Mucosa of gallbladder (tissue), 1 donor: ENCODE results near the gene FBXL16. TPM values are rescaled to one million over a fixed set of nuclear protein-coding genes. Genes with fewer than 3 reads are reported as not detected.
"Not testable (repeated sequence)": the region's sequence is repeated elsewhere in the genome, so short reads cannot be mapped to it uniquely, and the experiment has no call there.

Experiments
- DNase-seq: peaks from one replicate; pipeline ENCODE4 v3.0.0-alpha.2; 2020; ENCODE audit warnings: low spot score
- total RNA-seq: library from RNA; stranded (reverse); gene quantifications from one replicate; pipeline ENCODE4 v1.2.1, GENCODE V29; 2021
- donor health status: DM: no; HTN: no; CAD: no.

FBXL16 gene
- total RNA-seq, 1 donor from 2014 or later, result 0.78 TPM

DNA sequence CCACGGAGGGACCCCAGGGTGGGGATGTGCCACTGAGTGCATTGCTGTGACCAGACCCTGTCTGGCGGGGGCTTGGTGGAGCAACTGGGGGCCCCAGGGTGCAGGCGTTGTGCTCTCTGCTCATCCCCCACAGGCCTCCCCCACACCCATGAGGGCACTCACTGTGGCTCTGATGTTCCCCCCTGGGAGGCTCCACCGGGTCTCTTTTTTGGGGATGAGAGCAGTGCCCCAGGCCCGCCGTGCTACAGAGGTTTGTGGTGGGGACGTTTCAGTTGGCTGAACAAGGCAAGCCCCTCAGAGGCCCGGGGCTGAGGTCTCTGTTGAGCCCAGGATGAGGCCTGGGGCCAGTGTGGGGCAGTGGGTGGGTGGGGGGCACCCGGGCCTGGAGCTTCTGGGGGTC lies 18.1 kb upstream of the FBXL16 start:
- DNase-seq, result no peak

- DNase-seq, result no peak
Measured at GRCh38 chr16:722835-723633, 17.4 kb upstream of the FBXL16 start.

- DNase-seq, result no peak
Measured at GRCh38 chr16:721765-722540, 16.4 kb upstream of the FBXL16 start.

DNA sequence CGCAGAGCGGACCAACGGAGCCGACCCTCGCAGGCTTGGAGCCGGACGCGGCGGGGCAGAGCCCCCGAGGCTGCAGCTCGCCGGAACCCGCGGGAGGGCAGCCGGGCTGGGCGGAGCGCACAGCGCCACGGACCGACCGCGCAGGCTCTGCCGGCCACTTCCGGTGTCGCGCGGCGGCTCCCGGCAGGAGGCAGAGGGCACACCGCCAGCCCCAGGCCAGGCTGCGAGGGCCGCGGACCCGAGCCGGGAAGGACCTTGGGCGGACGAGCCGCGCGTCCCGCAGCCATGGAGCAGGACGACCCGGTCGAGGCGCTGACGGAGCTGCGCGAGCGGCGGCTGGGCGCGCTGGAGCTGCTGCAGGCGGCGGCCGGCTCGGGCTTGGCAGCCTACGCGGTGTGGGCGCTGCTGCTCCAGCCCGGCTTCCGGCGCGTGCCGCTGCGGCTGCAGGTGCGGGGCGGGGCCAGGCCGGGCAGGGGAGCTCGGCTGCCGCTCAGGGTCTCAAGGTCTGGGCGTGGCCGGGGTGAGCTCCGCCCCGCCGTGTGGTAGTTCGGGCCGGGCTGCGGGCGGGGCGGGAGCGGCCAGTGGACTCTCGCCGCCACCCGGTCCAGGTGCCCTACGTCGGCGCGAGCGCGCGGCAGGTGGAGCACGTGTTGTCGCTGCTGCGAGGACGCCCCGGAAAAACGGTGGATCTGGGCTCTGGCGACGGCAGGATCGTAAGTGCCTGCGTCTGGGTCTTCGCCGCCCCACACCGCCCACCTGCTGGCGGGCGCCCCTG lies 15.6 kb upstream of the FBXL16 start, which contains the start of gene ANTKMT:
Gene ANTKMT, plus strand, starts transcription at position 157 of the 775 bp plus-strand sequence. Its CDS starts 129 bp downstream, at position 286.
- peak; percentile 72 for DNase-seq

GRCh38 chr16:720447-720989 lies 14.9 kb upstream of the FBXL16 start:
- no peak for DNase-seq

DNA sequence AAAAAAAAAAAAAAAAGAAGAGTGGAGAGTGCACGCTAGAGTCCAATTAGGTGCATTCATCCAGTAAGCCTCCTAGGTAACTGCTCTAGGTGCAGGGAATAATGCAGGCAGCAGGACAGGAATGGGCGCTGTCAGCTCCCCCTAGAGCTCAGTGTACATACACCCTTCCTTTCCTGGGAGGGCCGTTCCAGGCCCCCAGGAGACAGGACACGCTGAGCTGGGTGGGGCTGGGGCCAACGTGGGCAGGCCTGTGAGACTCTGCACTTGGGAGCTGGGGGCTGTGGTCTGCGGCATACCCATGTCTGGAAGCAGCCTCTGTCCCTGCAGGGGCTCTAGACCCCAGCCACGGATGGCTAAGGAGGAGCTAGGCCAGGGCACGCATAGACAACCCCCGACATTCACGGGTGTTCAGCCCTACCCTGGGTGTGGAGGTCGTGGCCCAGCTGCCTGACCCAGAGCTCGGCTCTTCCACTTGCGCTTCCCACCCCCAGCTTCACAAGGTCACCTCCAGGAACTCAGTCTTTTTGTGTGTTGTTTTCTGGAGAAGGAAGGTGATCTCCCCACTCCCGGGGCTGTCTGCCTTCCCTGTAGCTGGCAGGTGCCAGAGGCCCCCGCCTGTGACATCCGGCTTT lies 14.3 kb upstream of the FBXL16 start:
- no peak for DNase-seq

DNA sequence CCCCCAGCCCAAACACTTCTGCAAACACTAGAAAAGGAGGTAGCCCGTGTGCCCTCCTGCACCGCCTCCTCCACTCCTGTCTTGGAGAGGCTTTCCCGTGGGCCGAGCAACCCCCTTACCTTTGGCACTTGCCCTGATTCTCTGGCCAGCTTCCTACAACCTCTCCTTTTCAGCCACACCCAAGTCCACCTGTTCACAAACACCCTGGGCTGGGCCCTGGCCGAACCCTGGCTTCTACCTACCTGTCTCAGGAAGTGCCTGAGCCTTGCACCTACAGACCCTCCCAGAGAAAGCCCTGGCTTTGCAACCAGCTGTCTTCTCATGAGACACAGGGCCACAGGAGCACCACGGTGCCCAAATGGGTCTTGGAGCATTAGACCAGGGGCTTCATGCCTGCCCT lies 13.3 kb upstream of the FBXL16 start:
- DNase-seq, result no peak

GRCh38 chr16:718389-718788 lies 12.8 kb upstream of the FBXL16 start:
- no peak for DNase-seq

- no peak for DNase-seq
Measured at GRCh38 chr16:717450-718245, 12.0 kb upstream of the FBXL16 start.

DNA sequence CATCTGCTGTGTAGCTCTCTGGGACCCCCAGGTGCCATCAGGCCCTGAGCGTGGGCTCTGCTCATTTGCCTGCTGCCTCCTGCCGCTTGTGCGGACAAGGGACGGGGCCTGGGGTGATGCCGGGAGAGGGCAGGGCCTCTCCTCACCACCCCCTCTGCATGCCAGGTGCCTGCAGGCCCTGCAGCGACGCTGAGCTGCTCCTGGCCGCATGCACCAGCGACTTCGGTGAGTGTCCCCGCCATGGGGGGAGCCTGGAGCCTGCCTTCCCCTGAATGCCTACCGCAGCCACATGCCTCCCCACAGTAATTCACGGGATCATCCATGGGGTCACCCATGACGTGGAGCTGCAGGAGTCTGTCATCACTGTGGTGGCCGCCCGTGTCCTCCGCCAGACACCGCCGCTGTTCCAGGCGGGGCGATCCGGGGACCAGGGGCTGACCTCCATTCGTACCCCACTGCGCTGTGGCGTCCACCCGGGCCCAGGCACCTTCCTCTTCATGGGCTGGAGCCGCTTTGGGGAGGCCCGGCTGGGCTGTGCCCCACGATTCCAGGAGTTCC lies 11.2 kb upstream of the FBXL16 start:
- DNase-seq, result no peak

DNA sequence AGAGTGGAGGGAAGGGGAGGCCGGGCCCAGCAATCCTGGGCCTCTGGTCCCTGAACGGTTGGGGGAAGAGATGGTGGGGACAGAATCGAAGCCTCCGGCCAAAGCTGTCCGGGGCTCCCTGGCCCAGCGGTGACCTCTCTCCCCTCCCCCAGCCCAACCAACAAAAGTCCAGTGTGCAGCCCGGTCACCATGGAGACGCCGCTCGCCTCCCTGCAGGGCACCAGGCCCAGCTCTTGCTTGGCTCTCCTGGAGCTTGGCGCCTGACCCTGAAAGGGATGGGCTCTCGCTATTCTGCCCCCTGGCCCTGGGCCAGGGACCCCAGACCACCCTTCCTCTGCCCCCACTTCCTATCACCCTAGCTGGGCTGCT lies 10.6 kb upstream of the FBXL16 start:
- no peak for DNase-seq

- DNase-seq, result no peak
Measured at GRCh38 chr16:715477-716199, 10.0 kb upstream of the FBXL16 start.

DNA sequence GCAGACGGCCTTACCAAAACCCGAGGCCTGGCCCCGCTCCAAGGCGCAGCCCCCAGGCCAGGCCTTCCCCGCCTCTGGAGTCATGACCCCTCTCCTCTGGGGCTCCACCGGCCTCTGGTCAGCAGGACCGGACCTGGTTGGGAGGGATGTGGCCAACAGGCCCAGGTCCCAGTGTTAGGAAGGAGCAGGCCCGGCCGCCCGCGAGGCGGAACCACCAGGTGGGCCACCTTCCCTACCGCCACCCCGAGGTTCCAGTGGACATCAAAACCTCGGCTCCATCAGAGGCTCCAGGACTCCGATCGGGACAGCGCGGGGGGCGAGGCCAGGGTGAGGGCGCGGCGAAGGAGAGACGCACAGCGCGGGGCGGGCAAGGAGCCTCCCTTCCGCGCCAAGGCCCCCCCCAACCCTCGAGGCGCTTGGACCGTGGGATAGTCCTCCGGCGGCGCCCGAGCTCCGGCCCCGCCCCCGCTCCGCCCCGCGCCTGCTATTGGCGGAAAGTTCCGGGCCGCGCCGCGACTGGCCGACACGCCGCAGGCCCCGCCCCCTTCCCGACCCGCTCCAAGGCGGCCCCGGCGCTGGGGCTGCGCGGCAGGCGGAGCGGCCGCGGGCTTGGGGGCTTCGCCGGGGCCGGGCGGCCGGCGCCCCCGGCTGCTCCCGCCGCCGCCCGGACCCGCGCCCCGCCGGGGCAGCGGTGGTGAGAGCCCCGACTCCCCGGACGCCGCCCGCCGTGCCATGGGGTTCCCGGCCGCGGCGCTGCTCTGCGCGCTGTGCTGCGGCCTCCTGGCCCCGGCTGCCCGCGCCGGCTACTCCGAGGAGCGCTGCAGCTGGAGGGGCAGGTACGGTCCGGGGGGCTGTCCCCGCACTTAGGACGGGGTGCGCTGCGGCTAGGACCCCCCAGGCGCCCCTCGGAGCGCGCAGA lies 9.2 kb upstream of the FBXL16 start, which contains the start of gene METRN:
Gene METRN, plus strand, starts transcription at position 561 of the 919 bp plus-strand sequence. Its CDS starts 172 bp downstream, at position 733.
- DNase-seq, result peak; percentile 91

- DNase-seq, result no peak
Measured at GRCh38 chr16:714079-714478, 8.5 kb upstream of the FBXL16 start.

- DNase-seq, result not testable (repeated sequence)
Measured at GRCh38 chr16:712740-713250, 7.2 kb upstream of the FBXL16 start.

GRCh38 chr16:711548-712320 lies 6.1 kb upstream of the FBXL16 start:
- DNase-seq, result peak; percentile 75

GRCh38 chr16:711084-711483 lies 5.5 kb upstream of the FBXL16 start:
- DNase-seq, result no peak
